Fibroblast of skin of abdomen (primary cell): ENCODE results near the gene NEURL1B.
"Not testable (repeated sequence)": the region's sequence is repeated elsewhere in the genome, so short reads cannot be mapped to it uniquely, and the experiment has no call there.

Experiments
- DNase-seq: peaks from one replicate; pipeline ENCODE4 v3.0.0-alpha.2; 2013

Gene NEURL1B

DNA sequence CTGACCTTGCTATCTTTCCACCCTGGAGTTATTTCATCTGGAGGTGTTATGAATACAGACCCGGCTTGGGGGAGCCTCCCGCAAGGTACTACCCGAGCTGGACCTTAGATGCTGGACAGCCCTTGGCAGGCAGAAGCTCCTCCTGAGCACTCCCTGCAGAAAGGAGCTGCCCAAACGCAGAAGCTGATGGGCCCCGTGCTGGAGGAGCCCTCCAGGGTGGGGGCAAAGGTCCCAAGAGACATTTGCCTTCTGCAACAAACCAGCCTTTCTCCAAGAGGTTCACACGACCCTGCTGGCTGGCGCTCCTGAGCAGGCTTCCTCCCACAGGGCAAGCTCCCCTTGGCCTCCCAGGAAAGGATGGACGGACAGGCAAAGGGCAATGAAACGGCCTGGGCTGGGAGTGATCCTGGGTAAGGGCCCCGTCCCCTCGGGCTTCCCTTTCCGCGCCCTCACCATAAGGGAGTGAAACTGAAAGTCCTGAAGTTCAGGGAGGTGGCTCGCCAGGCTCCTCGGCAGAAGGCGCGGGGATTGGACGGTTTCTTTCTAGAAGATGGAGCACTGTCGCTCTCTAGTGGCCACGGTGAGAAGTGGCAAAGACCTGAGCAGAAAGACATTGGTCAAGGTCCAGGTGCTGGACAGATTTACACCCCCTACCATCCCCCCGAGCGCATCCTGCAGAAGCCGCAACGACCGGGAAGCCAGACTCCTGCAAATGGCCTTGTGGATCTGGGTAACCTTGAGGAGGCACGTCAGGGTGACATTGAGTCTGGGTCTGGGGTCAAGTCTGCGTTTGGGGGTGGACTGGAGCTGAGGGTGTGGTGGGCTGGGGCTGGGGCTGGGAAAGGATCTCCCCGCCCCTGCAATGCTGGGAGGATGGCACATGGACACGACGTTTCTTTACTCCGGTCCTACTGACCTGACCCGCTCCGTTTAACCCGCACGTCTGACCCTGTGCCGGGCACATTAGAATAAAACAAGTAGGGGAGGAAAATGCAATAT is 56.4 kb downstream of the NEURL1B start:
- peak; percentile 81 for DNase-seq

DNA sequence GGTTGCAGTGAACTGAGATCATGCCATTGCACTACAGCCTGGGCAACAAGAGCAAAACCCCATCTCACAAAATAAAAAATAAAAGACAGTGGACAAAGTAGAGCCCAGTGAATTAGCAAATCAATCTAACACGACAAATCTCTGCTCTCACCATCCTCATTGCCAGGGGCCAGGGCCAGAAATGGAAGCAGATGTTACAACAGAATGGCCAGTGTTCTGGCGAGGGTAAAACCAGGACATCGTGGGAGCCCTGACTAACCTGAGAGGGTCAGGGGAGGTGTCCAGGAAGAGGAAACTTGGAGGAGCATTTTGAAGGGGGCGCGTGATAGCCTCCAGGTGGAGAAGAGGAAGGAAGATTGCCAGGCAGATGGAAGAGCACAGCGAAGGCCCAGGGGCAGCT is 58.4 kb downstream of the NEURL1B start:
- DNase-seq = no peak

DNA sequence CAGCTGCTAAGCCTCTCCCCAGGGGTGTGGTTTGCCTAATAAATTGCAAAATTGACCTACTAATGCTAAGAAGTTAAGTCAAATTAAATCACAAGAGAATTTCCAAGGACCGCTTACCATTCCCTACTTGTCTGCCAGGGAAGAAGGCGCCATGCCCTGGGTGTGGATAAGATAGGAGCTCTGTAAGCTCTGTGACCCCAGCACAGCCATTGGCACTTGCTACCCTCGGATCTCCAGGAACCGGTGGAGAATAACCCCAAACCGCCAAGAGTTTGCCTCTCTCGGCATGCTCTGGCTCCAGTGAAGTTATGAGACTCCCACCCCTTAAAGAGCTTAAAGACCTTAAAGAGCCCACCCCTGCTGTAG is 58.9 kb downstream of the NEURL1B start:
- DNase-seq = no peak

DNA sequence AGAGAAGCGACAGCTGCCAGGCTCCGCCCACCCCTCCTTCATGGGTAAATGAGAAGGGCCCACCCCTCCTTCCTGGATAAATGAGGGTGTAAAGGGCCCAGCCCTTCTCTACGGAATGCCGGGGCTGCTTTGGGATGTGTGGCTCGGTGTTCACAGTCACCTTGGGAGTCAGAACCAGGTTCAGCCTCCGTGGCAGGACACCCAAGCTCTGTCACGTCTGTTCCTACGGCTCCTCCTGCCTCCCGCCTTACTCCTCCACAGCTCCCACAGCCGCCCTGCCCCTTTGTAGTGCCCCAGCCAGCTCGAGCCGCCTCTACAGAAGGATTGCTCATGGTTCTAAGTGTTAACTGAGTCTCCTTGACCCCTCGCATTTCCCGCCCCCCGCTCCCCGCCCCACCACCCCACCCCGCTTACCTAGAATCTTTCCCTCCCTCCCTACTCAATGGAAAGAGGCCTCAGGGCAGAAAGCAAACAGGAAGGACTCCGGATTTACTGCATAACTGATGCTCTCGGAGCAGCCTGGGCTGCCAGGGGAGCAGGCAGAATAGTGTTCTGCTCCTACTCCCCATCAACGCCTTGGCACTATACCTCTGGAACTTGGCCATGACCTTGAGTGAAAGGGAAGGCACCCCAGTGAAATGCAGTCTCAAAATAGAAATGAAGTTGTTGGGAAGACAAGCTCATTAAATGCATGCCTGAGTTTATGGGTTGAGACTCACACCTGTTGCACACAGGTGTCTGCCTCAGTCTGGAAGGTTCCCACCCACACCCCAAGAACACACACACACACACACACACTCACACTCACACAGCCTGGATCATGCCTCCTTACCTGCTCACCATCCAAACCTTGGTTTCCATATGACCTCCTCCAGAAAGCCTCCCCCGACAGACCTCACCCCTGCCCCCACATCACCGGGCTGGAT is 59.6 kb downstream of the NEURL1B start:
- no peak for DNase-seq

DNA sequence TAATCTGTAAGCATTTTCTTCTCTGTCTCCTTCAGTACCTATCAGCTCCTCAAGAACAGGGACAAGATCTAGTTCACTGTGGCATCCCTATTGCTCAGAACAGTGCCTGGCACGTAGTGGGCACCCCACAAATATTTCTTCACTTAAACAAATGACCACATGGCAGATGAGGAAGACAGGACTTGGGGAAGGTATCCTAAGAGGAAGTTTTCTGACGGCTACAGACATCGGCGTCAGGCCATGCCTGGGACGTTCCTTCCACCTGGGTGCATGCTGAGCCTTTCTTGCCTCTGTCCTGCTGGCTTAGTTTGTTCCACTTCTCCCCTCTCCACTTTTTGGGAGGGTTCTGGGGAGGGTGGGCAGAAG is 60.2 kb downstream of the NEURL1B start:
- no peak for DNase-seq

DNA sequence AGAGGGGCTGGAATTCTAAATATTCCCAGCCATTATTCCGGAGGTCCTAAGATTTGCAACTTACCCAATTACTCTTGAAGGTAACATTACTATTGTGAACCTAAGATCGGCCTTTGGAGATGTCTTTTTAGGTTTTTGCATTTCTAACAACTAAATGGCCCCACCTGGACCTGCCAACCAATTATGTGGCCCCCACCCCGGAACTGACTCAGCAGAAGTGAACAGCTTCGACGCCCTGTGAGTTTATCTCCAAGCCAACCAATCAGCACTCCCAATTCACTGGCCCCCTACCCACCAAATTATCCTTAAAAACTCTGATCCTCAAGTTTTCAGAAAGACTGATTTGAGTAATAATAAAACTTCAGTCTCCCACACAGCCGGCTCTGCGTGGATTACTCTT is 62.9 kb downstream of the NEURL1B start:
- no peak for DNase-seq

DNA sequence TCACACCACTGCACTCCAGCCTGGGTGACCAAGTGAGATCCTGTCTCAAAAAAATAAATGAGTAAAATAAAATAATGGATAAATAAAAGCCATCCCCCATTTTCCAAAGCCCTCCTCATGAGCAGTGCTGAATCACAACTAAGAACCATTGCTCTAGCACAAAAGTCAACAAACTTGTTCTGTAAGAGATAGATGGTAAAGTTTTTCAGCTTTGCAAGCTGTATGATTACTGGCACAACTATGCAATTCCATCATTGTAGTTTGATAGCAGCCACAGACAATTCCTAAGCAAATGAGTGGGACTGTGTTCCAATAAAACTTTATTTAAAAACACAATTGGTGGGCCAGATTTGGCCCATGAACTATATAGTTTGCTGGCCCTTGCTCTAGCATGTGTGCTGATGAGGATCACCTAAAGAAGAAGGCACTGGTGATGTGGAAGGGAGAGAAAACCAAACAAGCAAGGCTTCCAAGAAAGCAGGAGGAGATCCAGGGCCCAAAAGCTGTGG is 64.6 kb downstream of the NEURL1B start:
- no peak for DNase-seq

DNA sequence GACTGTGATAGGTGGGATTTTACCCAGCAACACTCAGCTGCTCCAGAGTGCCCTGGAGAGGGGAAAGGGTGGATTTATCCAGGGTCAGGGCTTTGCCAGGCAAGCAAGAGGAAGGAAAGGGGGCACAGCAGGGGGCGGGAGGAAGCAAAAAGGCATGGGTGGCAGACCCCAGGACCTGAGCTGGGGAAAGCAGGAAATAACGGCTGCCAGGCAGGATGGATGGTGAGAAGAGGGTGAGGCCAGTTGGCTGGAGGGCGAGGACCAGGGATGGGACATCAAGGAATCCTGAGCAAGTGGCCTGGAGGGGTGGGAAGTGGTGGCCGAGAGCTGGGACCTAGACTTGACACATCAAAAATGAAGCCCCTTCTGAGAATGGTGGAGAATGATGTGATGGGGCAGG is 65.7 kb downstream of the NEURL1B start:
- DNase-seq = no peak

DNA sequence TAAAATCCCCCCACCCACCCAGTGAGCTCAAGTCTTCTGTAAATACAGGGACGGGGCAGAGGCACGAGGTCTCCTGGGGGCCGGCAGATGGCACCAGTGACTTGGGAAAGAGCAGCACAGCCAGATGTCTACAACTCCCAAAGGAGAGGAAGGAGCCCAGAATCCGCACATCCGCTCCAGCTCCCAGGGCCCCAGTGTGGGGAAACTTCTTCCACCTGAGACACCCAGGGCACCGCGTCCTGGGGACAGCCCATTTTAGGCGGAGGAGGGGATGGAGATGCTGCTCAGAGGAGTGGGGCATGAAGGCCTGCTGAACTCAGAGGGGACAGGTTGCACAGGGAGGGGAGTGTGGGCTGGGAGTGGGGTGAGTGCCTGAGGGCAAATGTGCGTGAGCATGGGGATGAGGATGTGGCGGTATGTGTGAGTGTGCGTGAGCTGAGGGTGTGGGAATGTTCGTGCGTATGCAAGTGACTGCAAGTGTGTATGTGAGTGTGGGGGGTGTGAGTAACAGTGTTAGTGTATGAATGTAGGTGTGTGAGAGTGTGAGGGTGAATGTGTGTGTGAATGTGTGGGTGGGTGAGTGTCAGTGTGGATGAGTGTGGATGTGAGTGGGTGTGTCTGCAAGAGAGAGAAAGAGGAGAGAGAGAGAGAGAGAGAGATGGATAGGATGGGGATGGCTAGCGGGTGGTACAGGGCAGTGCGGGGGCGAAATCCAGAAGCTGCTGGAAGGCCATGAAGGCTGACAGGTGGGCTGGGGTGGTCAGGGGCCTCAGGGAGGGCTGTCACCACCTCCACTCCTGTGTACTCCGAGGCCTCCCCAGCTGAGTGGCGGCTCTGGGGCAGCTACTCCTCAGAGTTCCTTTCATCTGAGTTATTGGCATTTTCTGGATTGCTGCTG is 66.5 kb downstream of the NEURL1B start:
- peak; percentile 74 for DNase-seq

DNA sequence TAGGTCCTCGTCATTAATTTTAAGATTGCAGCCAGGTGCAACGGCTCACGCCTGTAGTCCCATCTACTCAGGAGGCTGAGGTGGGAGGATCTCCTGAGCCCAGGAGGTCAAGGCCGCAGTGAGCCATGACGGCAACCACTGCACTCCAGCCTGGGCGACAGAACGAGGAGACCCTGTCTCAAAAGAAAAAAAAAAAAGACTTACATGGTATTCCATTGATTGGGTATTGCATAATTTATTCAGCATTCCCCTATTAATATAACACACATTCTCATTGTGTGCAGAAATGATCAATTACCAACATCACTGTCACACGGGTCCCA is 67.1 kb downstream of the NEURL1B start:
- no peak for DNase-seq

DNA sequence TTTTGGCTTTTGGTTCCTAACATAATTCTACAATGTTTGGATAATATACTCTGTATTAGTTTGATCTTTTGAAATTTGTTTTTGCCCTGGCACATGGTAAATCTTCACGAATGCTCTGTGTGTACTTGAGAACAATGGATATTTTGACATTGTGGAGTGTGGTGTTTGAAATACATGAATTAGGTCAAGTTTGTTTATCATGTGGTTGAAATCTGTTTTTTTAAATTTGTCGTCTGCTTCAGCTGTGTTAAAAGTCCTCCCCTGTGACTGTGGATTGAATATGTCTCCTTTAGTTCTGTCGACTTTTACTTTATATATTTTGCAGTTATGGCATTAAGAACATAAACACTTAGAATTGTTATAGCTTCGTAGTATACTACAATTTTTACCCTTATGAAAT is 69.6 kb downstream of the NEURL1B start:
- DNase-seq = no peak

DNA sequence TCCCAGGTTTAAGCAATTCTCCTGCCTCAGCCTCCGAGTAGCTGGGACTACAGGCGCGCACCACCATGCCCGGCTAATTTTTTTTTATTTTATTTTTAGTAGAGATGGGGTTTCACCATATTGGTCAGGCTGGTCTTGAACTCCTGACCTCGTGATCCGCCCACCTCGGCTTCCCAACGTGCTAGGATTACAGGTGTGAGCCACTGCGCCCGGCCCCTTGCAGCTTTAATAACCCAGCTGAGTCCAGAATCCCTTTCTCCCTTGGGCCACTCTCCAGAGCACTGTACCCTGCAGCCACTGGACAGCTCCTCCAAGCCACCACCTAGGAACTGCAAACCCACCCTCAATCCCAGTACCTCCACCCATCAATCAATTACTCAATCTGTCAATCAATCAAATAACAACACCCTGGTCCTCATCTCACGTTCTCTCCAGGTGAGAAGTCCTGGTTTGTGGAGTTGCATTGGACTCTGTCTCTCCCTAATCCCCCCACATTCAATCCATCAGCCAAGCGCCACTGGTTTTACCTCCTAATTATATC is 70.3 kb downstream of the NEURL1B start:
- DNase-seq = not testable (repeated sequence)

DNA sequence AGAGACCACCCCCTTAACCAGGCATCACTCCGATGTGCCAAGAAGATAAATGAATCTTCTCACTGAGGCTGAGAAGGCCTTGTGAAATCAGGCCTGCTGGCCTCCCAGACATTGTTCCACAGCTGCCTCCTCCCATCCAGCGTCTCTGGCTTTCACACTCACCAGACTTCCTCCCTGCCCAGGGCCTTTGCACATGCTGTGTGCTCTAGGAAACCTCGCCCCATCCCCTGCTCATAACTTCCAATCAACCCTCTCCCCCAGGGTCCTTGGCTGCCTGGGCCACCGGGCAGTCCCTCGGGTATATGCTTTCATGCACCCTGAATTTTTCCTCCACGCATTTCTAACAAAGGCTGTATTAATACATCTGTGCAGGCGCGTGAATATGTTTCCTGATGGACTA is 71.5 kb downstream of the NEURL1B start:
- no peak for DNase-seq

DNA sequence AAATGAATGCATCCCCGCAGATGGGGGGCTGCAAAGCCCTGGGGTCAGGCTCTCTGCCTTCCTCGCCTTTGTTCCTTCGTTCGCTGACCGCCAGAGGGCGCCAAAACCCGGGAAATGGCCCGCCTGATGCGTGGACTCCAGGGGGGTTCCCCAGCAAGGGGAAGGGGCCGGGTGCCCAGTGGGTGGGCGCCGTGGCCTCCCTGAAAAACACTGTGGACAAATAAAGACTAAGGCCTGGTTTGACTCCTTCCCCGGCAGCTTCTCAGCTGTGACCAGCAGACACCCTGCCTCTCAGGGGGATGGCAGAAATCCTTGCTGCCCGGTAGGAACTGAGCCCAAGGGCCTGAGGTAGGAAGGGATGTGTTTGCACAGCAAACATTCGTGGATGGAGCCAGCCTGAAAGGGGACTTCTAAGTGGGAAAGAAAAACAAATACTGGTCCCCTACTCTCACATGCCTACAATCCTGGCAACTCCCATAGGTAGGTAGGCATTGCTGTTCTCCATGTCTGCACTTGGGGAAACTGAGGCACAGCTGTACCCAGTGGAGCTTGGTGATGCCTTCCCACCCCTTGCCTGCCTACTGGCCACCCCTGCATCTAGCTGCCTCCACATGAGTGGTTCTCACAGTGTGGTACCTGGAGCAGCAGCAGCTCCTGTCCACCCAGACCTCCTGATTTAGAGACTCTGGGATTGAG is 72.2 kb downstream of the NEURL1B start:
- no peak for DNase-seq

DNA sequence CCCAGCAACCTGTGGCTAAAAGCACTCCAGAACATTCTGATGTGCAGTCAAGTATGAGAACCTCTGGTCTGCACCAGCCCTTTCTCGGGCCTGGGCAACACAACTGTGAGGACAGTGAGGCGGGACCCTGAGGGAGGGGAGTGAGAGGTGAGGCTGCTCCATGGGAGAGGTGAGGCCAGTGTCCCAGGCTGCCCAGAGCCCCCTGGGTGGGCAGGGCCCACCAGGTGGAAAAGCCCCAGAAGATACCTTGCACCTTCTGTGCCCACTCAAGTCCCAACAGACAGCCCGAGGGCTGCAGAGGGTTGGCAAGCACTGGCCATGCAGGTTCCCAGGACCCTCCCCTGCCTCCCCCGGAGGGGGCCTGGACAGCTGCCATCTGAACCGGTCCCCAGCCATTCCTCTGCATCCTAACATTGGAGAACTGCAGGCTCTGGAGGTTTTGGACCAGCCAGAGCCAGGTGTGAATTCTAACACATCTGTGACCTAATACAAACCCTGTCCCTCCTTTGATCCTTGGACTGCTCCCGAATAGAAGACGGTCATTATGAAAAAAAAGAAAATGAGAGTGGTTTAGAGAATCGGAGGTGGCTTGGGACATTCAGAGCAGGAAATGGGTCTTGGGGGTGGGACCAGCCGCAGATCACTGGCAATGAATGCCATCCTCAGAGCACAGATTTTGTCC is 72.9 kb downstream of the NEURL1B start:
- DNase-seq = no peak

DNA sequence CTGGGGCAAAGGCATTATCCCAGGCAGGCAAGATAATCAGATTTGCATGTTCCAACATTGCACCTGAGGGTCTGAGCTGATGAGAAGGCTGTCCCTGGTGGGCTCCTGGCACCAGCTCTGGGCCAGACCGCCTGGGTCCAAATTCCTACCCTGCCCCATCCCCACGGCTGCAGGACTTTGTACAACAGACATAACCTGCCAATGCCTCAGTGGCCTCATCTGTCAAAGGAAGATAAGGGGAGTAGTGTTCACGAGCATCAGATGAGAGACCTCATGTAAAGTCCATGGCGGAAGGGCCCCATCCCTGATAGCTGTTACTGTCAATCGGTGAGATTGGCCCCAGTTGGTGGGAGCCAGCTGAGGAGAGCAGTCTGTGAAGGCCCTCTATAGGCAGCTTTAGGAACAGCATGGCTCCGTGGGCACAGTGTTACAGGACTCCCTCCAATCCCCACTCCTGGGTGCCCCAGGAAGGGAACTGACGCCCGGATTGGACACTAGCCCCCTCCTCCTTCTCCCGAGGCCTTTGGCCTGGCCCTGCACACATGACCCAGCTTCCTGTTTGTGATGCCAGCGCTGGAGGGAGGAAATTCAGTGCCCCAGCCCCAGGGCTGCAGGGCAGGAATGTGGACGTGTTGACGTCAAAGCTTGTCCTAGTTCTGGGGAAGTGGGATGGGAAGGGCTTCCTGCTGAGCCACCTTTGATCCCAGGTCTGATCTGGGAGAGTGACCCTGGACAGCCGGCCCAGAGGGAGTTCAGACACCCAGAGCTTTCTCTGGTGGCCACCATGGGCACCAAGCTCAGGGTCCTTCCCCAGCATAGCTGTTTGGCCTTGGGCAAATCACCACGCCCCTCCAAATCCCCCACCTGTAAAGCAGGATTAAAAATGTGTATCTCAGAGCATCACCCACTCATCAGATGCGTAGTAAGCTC is 73.7 kb downstream of the NEURL1B start:
- DNase-seq = peak; percentile 60

DNA sequence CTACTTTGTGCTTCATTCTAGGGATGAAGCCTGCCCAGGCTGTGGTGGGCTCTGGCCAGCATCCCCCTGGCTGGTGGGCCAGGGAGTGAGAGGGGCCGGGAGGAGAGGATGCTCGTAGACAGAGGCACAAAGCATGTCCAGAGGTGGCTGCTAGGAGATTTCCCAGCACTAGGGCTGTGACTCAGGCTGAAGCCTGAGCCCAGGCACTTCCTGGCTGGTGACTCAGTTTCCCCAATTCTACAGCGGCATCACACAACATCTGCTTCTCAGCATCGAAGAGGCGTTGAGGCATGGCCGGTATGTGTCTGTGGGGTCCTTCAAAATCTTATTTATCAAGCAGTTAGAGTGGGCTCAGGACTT is 74.3 kb downstream of the NEURL1B start:
- no peak for DNase-seq

DNA sequence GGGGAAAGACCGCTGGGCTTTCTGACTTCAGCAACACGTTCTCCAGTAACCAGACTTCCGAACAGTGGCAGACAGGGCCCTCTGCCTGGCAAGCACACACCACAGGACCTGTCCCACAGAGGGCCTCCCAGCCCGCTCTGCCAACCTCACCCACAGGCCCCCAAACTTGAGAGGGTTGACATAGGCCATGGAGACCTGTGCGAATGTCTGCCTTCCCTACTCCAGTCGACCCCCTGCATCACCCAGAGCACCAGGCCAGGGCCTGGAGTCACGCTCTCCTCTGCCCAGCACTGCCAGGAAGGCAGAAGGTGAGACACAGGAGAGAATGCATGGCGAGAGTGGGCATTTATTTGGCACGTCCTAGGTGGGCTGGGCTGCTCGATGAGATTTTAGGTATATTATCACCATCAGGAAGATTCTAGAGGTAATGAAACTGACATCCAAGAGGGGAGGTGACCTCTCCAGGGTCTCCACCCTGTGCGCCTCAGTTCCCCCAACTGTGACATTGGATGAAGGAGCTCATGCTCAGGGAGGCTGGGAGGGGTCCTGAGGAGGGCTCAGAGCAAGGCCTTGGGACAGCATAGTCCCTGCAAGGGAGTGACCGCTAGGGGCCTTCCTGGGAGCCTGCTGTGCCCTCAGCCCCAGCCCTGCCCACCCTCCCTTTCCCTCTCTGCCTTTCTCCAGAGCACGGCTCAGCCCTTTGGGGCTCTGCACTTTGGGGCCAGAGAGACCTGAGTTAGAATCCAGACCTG is 75.0 kb downstream of the NEURL1B start:
- no peak for DNase-seq

DNA sequence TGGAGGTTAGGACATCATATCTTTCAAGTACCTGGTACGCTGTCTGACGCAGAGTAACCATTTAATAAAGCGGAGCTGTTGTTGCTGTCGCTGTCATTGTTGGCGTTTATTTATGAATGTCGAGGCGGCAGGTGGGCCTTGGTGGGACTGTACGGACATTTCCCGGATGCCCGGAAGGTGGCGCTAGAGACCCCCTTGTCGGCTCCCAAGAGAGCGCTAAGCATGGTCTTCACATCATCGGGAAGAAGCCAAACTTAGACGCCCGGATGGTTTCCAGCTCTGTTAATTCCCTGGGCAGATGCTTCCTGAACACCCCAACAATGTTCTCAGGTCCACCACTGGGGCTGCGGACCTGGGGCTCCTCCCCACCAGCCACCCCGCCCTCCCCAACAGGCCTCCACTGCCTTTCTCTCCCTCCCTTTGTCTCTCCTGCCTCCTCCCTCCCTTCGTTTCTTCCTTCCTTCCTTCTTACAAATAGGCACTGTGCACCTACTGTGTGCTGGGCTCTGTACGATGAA is 75.8 kb downstream of the NEURL1B start:
- peak; percentile 78 for DNase-seq
